ENCODE results near the gene KLRF2.

The KLRF2 gene

DNA sequence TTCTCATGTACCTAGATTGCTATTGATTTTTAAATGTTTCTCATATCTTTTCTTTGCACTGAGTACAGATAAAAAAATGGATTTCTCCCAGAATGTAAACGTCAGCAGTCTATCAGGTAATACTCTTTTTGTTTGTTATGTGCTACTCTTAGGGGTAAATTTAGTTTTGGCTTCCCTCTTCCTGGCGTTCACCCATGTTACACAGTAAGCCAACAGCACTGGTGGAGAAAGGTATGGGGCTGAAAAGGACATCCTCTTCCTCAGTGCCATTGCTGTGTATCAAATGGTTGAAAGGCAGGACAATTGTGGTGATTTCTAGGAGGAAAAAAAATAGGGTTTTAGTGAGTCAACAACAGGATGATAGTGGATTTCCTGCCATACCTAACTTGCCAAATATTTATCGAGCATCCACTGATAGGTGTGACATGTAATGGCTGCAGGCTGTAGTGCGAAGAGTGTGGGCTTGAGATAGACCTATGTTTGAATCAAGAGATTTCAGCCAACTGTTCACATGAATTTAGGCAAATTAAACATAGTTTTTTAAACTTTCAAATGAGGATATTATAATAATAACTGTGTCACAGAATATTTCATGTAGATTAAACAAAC lies 7.5 kb downstream of the KLRF2 start:
- DNase-seq (ENCODE audit: low spot score) = no peak

DNA sequence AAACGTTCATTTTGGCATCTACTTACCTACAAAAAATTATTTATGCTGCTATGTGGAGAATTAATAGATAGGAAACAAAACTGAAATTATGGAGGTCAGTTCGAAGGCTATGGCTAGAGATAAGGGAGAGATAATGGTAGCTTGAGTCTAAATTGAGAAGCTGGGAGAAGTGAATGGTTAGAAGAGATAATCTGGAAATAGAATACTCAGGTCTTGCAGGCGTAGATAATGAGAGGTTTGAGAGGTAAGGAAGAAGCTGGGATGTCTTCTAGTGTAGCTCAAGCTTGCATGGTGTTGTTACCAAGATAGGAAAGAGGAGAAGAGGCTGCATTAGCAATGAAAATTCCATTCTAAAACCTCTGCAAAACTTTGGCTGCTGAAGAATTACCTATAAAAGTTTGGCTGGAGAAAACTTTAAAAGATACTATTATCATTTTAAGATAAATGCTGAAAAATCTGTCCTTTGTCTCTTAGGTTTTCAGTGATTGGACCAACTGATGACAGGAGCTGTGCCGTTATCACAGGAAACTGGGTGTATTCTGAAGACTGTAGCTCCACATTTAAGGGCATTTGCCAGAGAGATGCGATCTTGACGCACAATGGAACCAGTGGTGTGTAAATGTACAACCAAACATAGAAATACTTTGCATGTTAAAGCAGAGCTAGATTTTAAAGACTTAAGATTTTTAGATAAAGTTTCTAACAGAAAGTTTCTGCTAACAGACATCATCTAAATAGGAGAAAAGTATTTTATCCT lies 14.1 kb downstream of the KLRF2 start:
- DNase-seq (ENCODE audit: low spot score) = no peak

DNA sequence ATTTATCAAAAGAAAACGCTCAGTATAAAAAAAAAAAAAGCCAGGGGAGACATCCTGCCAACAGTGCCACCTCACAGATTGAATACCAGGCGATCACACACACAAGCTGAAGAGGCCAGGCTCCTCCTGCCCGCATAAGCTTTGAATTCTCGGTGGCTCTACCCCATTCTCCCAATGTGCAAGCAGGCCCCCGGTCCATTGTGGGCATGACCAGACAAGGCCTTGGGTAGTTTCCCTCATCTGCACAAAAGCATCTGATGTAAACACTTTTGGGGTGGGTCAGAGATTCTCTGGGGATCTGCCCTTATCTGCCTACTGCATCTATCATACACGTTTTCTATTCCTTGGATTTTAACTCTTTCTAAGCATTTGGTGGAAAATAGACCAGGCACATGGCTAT lies 16.2 kb downstream of the KLRF2 start:
- DNase-seq (ENCODE audit: low spot score) = no peak

DNA sequence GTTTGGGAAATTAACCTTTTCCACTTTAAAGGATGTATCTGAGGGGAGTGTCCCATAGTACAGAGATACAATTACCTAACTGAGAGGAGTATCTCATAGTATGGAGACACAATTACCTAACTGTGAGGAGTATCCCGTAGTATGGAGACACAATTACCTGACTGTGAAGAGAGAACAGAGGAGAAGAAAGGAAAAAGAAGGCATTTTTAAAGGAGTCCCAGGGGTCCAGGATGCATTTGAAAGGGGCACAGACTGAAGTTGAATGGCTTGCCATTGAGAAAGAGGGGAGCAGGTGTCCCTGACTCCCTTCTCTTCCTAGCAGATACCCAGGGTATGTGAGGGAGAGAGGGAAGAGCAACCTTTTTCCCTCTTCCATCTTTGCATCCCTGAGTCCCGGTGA lies 17.9 kb downstream of the KLRF2 start:
- DNase-seq (ENCODE audit: low spot score) = no peak

DNA sequence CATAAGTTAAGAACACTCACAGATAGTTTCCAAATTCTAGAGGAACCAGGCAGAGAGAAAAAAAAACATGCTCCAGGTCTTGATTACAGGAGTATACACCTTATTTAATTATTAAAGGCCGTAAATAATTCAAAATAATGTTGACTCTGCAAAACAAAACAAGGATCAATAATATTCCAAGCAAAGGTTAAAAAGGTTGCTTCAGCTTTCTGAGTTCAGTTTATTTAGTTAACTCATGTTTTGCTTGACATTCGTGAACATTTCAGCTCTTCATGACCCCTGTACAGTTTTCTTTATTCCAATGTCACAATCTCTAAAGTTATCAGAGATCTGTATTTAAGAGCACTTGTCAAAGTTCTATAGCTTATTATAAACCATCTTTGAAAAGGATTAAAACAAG lies 19.6 kb downstream of the KLRF2 start:
- no peak for DNase-seq (ENCODE audit: low spot score)

DNA sequence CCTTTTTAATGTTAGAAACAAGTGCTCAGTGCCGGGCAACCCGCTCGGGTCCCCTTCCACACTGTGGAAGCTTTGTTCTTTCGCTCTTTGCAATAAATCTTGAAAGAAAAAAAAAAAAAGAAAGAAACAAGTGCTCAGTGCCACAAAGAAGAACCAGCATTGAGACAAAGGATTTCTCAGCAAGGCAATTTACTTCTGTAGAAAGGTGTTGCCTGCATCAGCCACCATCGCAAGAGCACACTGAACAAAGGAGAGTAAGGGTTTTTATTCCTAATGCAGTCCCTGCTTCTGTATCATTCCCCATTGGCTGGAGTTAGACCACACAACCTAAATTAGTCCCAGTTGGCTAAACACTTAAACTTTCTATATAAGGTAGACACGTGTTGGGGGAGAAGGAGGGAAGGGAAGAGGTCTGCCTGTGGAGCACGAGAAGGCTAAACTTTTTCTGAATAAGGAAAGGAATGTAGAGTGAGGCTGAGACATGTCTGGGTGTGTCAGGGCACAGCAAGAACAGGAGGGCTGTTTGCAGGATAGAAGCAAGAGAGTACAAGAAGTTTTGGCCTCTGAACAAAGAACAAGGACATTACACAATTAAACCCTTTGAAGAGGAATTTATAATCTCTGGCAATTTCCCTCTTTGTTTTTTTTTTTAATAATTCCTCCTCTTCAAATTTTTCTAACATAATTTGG lies 21.4 kb downstream of the KLRF2 start:
- no peak for DNase-seq (ENCODE audit: low spot score)

DNA sequence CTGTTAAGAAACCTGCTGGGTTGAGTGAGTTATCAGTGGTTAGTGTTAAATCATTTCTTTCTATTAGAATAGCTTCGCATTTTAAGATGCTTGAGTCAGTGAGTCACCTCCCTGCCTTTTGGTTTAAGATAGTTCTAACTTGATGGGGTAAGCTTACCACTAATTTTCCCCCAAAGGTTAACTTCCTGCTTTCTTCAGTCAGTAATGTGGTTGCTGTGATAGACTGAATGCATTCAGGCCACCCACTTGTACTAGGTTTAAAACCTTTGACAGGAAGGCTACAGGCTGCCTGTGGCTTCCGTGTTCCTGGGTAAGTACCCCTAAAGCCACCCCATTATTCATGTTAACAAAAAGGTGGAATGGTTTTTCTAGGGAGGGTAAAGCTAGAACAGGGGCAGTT lies 25.6 kb downstream of the KLRF2 start:
- DNase-seq (ENCODE audit: low spot score) = no peak

DNA sequence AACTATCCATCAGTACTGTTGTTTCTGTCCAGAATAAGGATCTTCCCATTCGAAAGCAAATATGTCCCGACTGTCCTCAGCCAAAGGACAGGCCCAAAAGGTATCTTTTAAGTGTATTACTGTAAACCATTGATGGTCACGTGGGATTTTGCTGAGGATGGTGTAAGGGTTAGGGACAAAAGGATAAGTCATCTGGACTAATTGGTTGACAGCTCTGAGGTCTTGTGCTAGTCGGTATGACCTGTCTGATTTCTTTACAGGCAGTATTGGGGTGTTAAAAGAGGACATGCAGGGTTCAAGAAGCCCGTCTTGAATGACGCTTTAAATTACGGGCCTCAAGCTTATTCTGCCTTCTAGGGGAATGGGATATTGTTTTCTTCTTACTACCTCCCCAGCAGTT lies 26.5 kb downstream of the KLRF2 start:
- no peak for DNase-seq (ENCODE audit: low spot score)

DNA sequence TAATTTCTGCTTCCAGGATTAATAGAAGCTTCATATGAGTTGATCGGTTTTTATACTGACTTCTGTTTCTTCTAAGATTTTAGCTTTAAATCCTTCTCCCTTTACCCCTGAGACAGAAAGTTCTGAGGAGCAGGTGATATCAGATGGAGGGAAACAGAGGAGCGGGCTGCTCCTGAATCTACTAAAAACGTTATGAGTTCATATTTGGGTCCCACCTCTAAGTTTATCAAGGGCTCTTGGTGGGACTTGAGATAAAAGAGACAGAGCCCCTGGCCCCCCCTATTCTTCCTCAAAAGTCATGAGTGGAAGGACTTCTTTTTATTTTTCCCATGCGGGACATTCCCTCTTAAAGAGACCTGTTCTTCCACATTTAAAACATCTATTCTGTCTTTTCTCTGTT lies 27.1 kb downstream of the KLRF2 start:
- DNase-seq (ENCODE audit: low spot score) = no peak

DNA sequence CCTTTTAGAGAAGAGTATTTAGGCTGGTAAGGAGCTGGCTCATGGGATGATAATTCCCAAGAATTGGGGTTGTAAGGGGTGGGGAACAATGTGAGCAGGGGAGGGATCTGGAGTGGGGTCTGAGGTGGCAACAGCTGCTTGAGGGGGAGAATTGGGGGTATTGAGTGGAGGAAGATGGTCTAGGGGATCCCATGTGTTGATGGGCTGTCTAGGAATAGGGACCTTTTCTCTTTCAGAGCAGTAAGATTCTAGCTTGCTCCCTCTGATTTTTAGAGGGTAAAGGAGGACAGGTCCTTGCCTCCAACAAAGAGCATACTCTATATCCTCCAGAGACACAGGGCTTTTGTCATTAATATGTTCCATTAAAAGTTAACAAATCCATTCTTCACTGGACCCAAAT lies 28.4 kb downstream of the KLRF2 start:
- DNase-seq (ENCODE audit: low spot score) = no peak

DNA sequence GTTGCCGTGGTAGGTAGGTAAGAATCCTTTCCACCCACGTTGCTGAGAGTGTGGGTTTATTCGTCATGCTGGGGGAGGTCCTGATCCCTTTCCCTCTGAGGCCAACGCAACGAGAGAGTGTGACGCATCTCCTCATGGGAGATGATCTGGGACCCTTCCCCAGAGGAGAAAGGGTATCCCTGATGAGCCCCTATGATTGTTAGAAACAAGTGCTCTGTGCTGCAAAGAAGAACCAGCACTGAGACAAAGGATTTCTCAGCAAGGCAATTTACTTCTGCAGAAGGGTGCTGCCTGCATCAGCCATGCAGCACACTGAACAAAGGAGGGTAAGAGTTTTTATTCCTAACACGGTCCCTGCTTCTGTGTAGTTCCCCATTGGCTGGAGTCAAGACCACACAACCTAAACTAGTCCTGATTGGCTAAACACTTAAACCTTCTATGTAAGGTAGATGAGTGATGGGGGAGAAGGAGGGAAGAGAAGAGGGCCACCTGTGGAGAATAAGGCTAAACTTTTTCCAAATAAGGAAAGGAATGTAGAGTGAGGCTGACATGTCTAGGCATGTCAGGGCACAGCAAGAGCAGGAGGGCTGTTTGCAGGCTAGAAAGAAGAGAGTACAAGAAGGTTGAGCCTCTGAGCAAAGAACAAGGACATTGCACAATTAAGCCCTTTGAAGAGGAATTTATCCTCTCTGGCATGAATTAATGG lies 29.6 kb downstream of the KLRF2 start:
- no peak for DNase-seq (ENCODE audit: low spot score)

DNA sequence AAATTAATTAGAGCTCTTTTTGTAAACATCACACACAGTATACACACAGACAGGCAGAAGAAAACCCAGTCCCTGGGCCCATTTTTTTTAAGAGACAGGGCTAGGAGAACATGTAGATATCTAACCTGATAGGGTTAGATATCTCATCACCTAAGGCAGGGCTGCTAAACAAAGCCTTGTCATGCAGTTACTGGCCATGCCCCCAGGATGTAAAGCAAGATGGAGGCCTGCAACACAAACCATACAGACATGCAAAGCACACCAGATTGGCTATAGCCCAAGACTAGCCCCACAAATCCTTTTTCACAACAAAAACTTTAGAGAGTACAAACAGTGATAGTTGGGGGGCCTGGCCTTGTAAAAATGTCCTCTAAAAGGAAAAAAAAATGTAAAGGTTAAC lies 30.4 kb downstream of the KLRF2 start:
- no peak for DNase-seq (ENCODE audit: low spot score)

DNA sequence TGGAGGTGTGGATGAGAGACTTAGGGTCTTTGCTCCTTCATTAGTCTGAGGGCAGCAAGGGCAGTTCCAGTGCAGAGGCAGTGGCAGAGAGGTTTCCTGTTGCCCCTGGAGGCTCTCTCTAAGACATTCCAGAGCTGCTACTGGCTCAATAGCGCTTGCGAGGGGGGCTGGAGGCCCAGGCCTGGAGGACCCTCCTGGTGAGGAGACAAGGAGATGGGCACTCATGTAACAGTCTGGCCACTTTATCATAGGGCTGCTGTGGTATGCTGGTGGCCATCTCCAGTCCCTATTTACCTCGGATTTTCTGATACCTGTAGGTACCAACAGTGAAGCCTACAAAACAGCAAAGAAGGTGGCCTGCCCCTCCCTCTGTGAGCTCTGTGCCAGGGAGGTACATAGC lies 38.2 kb downstream of the KLRF2 start:
- DNase-seq (ENCODE audit: low spot score) = no peak

DNA sequence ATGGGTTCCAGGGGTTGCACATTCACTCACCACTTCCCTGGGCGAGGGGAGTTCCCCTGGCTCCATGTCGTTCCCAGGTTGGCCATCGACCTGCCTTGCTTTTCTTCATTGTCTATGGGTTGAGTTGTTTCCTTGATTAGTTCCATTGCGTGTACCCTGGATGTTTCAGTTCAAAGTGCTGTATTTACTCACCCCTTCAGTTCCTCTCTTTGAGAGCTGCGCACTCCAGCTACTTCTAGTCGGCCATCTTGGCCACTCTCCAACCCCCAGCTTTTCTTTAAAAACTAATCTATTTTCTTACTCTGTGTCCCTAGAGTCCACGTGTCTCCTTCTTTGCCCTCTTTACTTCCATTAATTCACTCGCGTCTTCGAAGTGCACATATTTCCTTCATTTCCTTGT lies 39.2 kb downstream of the KLRF2 start:
- no peak for DNase-seq (ENCODE audit: low spot score)

DNA sequence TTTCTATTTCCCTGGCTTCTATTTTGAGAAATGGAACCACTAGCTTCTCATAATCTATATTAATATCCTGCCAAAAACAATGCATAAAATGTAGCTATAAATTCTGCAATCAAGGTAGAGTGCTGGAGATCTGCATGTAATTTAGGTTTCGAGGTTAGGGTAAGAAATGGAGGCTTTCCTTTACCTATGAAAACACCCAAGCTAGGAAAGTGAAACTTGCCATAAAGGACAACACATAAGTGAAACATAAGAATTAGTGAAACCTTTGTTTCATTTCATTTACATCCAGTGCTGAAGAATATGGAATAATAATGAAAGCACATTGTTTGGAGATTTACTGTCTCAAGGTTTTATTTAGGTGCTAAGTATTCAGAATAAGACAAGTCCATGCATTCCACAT lies 41.1 kb downstream of the KLRF2 start:
- no peak for DNase-seq (ENCODE audit: low spot score)

DNA sequence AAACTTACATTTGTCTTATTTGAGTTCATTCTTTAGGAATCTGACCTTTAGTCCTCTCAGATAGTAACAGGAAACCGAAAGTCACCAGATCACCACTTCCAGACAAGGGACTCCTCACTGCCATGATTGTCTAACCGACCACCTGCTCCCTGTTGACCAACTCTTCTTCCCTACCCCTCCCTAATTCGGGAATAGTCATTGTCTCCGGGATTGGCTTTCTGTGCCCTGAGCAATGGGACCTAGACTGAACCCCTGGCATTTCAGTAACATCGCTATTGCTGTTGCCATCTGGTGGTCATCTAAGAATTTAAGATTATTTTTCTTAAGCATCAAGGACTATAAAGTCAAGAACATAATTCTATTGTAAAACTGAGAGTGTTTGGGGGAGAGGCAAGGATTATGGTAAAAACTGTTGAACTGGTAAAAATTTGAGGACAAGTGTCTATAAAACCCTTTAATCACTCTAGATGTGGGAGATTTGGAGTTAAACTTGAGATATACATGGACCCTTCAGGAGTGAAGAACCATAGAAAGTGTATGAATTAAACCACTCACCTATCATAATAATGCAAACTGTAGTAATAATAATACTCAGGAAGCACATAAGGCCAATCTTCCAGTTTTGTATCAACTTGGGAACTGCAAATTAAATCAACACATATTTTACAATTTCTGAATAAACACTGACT lies 44.6 kb downstream of the KLRF2 start:
- DNase-seq (ENCODE audit: low spot score) = peak; percentile 52

DNA sequence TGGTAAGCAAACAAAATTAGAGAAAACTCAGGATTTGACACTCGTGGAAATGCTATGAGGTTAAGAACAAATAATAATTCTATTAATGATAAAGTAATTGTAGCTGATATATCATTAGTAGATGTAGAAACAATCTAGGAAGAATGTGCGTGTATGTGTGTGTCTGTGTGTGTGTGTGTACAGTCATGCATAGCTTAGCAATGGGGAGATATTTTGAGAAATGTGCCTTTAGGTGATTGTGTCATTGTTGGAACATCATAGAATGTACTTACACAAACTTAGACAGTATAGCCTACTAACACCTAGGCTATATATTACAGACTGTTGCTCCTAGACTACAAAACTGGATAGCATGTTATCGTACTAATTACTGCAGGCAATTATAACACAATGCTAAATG lies 45.6 kb downstream of the KLRF2 start:
- DNase-seq (ENCODE audit: low spot score) = no peak

DNA sequence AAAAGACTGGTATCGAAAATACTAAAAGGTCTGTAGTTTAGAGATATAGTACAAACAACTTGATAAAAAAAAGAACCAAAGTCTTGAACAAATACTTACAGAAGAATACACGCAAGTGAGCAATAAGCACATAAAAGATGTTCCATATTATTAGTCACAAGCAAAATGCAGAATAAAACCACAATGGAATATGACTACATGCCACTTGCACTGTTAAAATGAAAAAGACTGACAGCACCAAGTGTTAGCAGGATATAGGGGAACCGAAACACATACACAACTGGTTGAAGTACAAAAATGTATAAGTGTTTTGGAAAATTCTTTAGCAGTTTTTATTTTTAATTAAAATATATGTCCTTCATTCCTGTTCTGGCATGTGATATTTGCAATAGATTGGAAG lies 47.3 kb downstream of the KLRF2 start:
- no peak for DNase-seq (ENCODE audit: low spot score)

DNA sequence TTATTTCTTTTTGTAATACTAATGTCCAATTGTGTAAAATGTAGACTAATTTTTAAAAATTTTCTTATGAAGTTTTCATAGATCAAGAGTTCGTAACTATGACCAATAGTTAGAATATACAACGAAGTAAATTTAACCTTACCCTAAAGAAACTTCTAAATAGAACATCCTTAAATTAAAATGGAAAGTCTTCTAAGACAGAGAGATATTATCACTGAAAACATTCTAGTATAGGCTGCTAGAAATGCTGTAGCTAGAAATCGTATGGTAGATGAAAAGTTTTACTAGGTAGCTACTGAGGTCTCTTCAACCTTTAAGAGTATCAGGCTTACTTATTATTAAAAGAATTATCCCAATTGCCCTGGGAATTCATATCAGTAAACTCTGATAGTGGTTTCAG lies 50.0 kb downstream of the KLRF2 start:
- DNase-seq (ENCODE audit: low spot score) = no peak

DNA sequence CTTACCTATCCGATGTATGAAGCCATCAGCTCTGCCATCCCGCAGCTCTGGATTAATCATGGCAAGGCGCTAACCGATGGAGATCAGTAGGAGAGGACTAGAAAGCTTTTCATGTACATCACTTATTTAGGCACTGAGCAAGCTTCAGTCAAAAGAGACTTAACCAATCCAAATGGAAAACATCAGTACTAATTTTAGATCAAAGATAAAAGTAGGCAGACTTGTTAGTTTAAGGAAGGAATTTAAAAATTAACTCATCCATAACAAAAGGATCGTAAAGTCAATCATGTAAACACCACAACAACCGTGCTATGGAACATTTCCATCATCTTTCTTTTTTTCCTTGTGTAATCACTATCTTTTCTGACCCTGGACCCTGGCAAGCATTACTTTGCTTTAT lies 51.0 kb downstream of the KLRF2 start, which contains the start of gene CLEC2A:
Gene CLEC2A (minus strand): TSS at position 101 of the 400 bp plus-strand sequence. CDS start 41 bp downstream, at position 60.
- no peak for DNase-seq (ENCODE audit: low spot score)

DNA sequence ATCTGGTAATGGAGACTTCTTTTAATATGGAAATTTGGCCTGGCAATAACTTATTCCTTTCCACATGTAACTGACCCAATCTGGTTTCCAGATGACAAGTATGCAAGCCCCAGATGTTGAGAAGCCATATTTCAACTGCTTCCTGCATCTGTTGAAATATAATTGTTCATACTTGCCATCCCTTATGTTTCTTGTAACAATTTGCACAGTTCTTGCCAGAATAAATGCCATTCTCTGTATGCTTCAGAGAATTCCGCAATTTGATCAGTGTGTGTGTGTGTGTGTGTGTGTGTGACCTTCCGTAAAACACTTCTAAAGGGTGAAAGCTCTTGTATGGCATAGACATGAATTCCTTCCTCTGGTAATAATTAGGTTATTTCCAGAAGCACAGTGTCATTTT lies 52.7 kb downstream of the KLRF2 start:
- no peak for DNase-seq (ENCODE audit: low spot score)

DNA sequence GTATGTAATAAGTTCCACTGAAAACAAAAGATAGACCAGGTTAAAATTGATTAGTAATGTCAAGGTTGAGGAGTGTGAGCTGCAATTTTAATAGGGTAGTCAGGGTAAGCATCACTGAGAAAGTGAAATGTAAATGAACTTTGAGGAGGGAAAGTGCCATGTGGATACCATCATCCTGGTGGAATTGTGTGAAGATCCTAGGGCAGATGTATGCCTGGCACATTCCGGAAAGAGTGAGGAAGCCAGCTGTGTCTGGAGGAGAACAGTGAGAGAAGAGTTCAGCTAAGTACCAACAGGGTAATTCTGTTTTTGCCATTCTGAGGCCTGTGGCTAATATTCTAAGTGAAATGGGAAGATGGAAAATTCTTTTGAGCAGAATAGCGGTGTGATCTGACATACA lies 53.7 kb downstream of the KLRF2 start:
- no peak for DNase-seq (ENCODE audit: low spot score)

Data from hematopoietic multipotent progenitor cell treated with erythropoietin and hydrocortisone succinate and interleukin-3 and kit ligand, for 17 days (in vitro differentiated cells).